K562 (cell line): ENCODE measurements around the gene AKT1S1. TPM values are rescaled to one million over a fixed set of nuclear protein-coding genes. Genes with fewer than 3 reads are reported as not detected.

Experiments
- ARID3A ChIP-seq: IDR thresholded peaks from 2 replicates; pipeline ENCODE4 v1.6.1; 2012; ENCODE audit warnings: low read depth, low read length, improper control_type of control experiment, borderline replicate concordance
- ASH1L ChIP-seq: fragments of 450-650 bp; IDR thresholded peaks from 2 replicates; pipeline ENCODE4 v1.6.1; 2018; ENCODE audit warnings: borderline replicate concordance, mild to moderate bottlenecking, low read depth; ENCODE audit not compliant: partially characterized antibody
- ATF1 ChIP-seq, 2 experiments: fragments of 450-650 bp in 1 of 2; IDR thresholded peaks; 2 replicates each; pipeline ENCODE4 v1.6.1; 2016; ENCODE audit warnings: missing compliant biosample characterization in 1 of 2, missing genetic modification characterization in 1 of 2
- ETV6 ChIP-seq, 3 experiments: fragments of 150-350 bp in 1 of 3; sonication (generic) in 1 of 3; formaldehyde crosslinking in 1 of 3; IDR thresholded peaks; 2 replicates each; pipeline versions ENCODE4 v1.6.1 to v1.8.0; 2014 to 2022; ENCODE audit warnings: borderline replicate concordance in 2 of 3, low read depth in 2 of 3, antibody characterized with exemption in 1 of 3, low read length in 1 of 3, mild to moderate bottlenecking in 1 of 3, missing genetic modification reagents in 1 of 3
- FOXK2 ChIP-seq, 2 experiments: fragments of 450-650 bp; IDR thresholded peaks in 1 of 2; conservative IDR thresholded peaks in 1 of 2; 2 replicates each; pipeline ENCODE4 v1.6.1; 2016; ENCODE audit warnings: low read depth in 2 of 2, mild to moderate bottlenecking in 1 of 2
- HIVEP1 ChIP-seq: fragments of 250-450 bp; sonication (Bioruptor Pico); IDR thresholded peaks from 2 replicates; pipeline ENCODE4 v1.4.0; 2020; ENCODE audit warnings: mild to moderate bottlenecking
- HNRNPL ChIP-seq: fragments of 200-400 bp; formaldehyde crosslinking; IDR thresholded peaks from 2 replicates; pipeline ENCODE4 v1.6.1; 2017; ENCODE audit warnings: low read depth, mild to moderate bottlenecking, low read length
- HSF4 ChIP-seq: fragments of 250-450 bp; sonication (Bioruptor Pico); IDR thresholded peaks from 2 replicates; pipeline ENCODE4 v2.1.2; 2022; ENCODE audit warnings: mild to moderate bottlenecking, moderate library complexity, borderline replicate concordance
- IRF1 ChIP-seq: sonication (generic); formaldehyde crosslinking; IDR thresholded peaks from 2 replicates; pipeline ENCODE4 v1.8.0; 2022; ENCODE audit warnings: missing genetic modification reagents, mild to moderate bottlenecking, borderline replicate concordance
- L3MBTL2 ChIP-seq: fragments of 450-650 bp; IDR thresholded peaks from 2 replicates; pipeline ENCODE4 v1.6.1; 2016; ENCODE audit warnings: mild to moderate bottlenecking, moderate library complexity
- MTA2 ChIP-seq: fragments of 450-650 bp; IDR thresholded peaks from 2 replicates; pipeline ENCODE4 v1.6.1; 2016; ENCODE audit warnings: low read depth
- MXD1 ChIP-seq: fragments of 250-450 bp; sonication (Bioruptor Pico); IDR thresholded peaks from 2 replicates; pipeline ENCODE4 v1.8.0; 2021; ENCODE audit warnings: borderline replicate concordance, mild to moderate bottlenecking, moderate library complexity; ENCODE audit not compliant: poor library complexity, severe bottlenecking
- MYC ChIP-seq, 2 experiments: fragments of 250-450 bp in 1 of 2; sonication (Bioruptor Pico) in 1 of 2; IDR thresholded peaks; 2 replicates each; pipeline versions ENCODE4 v1.5.1 to v1.6.1; 2012 to 2021; ENCODE audit warnings: low read depth in 2 of 2, borderline replicate concordance in 1 of 2, improper control_type of control experiment in 1 of 2, low read length in 1 of 2, mild to moderate bottlenecking in 1 of 2, moderate library complexity in 1 of 2
- PML ChIP-seq: IDR thresholded peaks from 2 replicates; pipeline ENCODE4 v1.6.1; 2012; ENCODE audit warnings: low read length, inconsistent platforms
- SETDB1 ChIP-seq: IDR thresholded peaks from one replicate; pipeline ENCODE4 v1.6.1; 2012; ENCODE audit warnings: low read length, control low read depth, inconsistent platforms
- STAT5B ChIP-seq: fragments of 250-450 bp; sonication (Bioruptor Pico); IDR thresholded peaks from 2 replicates; pipeline ENCODE4 v1.8.0; 2021; ENCODE audit warnings: mild to moderate bottlenecking, inconsistent platforms
- USF2 ChIP-seq: sonication (generic); formaldehyde crosslinking; IDR thresholded peaks from 2 replicates; pipeline ENCODE4 v1.5.0; 2020; ENCODE audit warnings: missing genetic modification reagents
- ZC3H4 ChIP-seq: sonication (generic); formaldehyde crosslinking; IDR thresholded peaks from 2 replicates; pipeline ENCODE4 v1.9.0; 2021; ENCODE audit warnings: missing genetic modification reagents, borderline replicate concordance
- ZNF398 ChIP-seq: fragments of 250-450 bp; sonication (Bioruptor Pico); IDR thresholded peaks from 2 replicates; pipeline ENCODE4 v1.8.0; 2021; ENCODE audit warnings: moderate library complexity, mild to moderate bottlenecking, inconsistent platforms
- ZNF583 ChIP-seq: fragments of 250-450 bp; sonication (Bioruptor Pico); IDR thresholded peaks from 2 replicates; pipeline ENCODE4 v1.4.0; 2020
- polyA plus RNA-seq, 8 experiments: library from polyadenylated mRNA; depleted of rRNA in 4 of 8; stranded (reverse) in 5 of 8; unstranded in 3 of 8; fragments of >200 nt; fragmentation: Nextera tagmentation in 2 of 8; fragmentation: Illumina TruSeq in 1 of 8; extraction: Ambion mirVana in 2 of 8; extraction: Trizol in 1 of 8; gene quantifications; 2 replicates each; pipeline versions ENCODE4 v1.2.1 to v1.2.3, GENCODE V29; 2011 to 2014; ENCODE audit warnings: inconsistent platforms in 1 of 8, missing spikeins in 1 of 8
- total RNA-seq, 7 experiments: library from RNA; depleted of rRNA in 6 of 7; stranded (reverse); fragments of >200 nt in 6 of 7; fragmentation: Illumina TruSeq in 2 of 7; extraction: Trizol in 2 of 7; gene quantifications; 2 replicates each; pipeline versions ENCODE4 v1.2.1 to v1.2.3, GENCODE V29; 2011 to 2021; ENCODE audit warnings: low replicate concordance in 1 of 7

AKT1S1 gene
- total and polyA plus RNA-seq, 9 of the 15 experiments (the other 6 are each of a cell fraction or from before 2014, with no cell fraction given): 1.2 to 50.3 (median 17.1) TPM

- TF ChIP-seq IRF1 (CRISPR knock-in tag) (no peak), HSF4 (no peak), MXD1 (CRISPR knock-in tag) (peak; percentile 57), ZC3H4 (CRISPR knock-in tag) (no peak), ZNF398 (no peak), ZNF583 (CRISPR knock-in tag) (no peak), STAT5B (CRISPR knock-in tag) (no peak), MTA2 (no peak), HIVEP1 (CRISPR knock-in tag) (peak; percentile 60; the same call in 1 of the 2 replicates), L3MBTL2 (peak; percentile 91), MYC (IDR thresholded peaks at IDR 0.05; ENCODE audit: low read depth, low read length) (peak; percentile 89), MYC (CRISPR knock-in tag; IDR thresholded peaks at IDR 0.05; ENCODE audit: borderline replicate concordance, low read depth) (no peak), PML (peak; percentile 56; the same call in 1 of the 2 replicates), HNRNPL (no peak), ATF1 (CRISPR knock-in tag; IDR thresholded peaks at IDR 0.05) (no peak), ATF1 (tag; IDR thresholded peaks at IDR 0.05) (peak; percentile 97), ARID3A (peak; percentile 50; the same call in 1 of the 2 replicates), SETDB1 (no peak), ETV6 (IDR thresholded peaks at IDR 0.05; ENCODE audit: borderline replicate concordance in 1 of 2, low read depth in 2 of 2, low read length in 1 of 2) (no peak), ETV6 (CRISPR knock-in tag; IDR thresholded peaks at IDR 0.05; ENCODE audit: borderline replicate concordance) (no peak), ASH1L (peak; percentile 55), USF2 (CRISPR knock-in tag) (peak; percentile 99), FOXK2 (conservative IDR thresholded peaks at IDR 0.05 in 1 of 2, IDR thresholded peaks at IDR 0.05 in 1 of 2; ENCODE audit: low read depth in 2 of 2) (peak; percentile 100)
Observed at GRCh38 chr19:49877020-49877878, at the start of gene AKT1S1, which contains the start of gene TBC1D17 (continued).
